OCI-LY1 (cell line): ENCODE results near the gene RASSF5.

Experiments
- H2AFZ ChIP-seq: fragments of 200-600 bp; sonication (generic), shearing (Covaris generic); 2 replicates; pipeline ENCODE4 v1.6.0; 2014; ENCODE audit warnings: antibody characterized with exemption, mild to moderate bottlenecking, low read length
- H3F3A ChIP-seq: fragments of 200-600 bp; sonication (generic), shearing (Covaris generic); 2 replicates; pipeline ENCODE4 v1.6.0; 2014; ENCODE audit warnings: mild to moderate bottlenecking, antibody characterized with exemption, low read length, moderate library complexity; ENCODE audit not compliant: insufficient read depth
- H3K27ac ChIP-seq: fragments of 200-600 bp; sonication (generic); 2 replicates; pipeline ENCODE4 v1.5.1; 2014; ENCODE audit warnings: low read length, mixed run types, mild to moderate bottlenecking, low read depth; ENCODE audit not compliant: poor library complexity, severe bottlenecking
- H3K27me3 ChIP-seq: fragments of 200-600 bp; sonication (generic); 2 replicates; pipeline ENCODE4 v1.6.0; 2014; ENCODE audit warnings: antibody characterized with exemption, mild to moderate bottlenecking, low read length, moderate library complexity; ENCODE audit not compliant: insufficient read depth
- H3K36me3 ChIP-seq: fragments of 200-600 bp; sonication (generic); 2 replicates; pipeline ENCODE4 v1.6.1; 2014; ENCODE audit warnings: mild to moderate bottlenecking, antibody characterized with exemption, low read length, moderate library complexity, mixed read lengths; ENCODE audit not compliant: insufficient read depth
- H3K4me1 ChIP-seq: fragments of 200-600 bp; sonication (generic); 2 replicates; pipeline ENCODE4 v1.5.1; 2014; ENCODE audit warnings: mild to moderate bottlenecking, low read length, moderate library complexity; ENCODE audit not compliant: insufficient read depth, severe bottlenecking
- H3K4me2 ChIP-seq: fragments of 200-600 bp; sonication (generic), shearing (Covaris generic); 2 replicates; pipeline ENCODE4 v1.6.1; 2014; ENCODE audit warnings: low read length
- H3K4me3 ChIP-seq: fragments of 200-600 bp; sonication (generic); 2 replicates; pipeline ENCODE4 v1.5.1; 2014; ENCODE audit warnings: low read length, low read depth, mild to moderate bottlenecking, mixed read lengths; ENCODE audit not compliant: poor library complexity, severe bottlenecking
- H3K79me2 ChIP-seq: fragments of 200-600 bp; shearing (Covaris generic); 2 replicates; pipeline ENCODE4 v1.6.1; 2016; ENCODE audit warnings: mixed run types, low read length, mixed read lengths; ENCODE audit not compliant: insufficient read depth
- H3K9ac ChIP-seq: fragments of 200-600 bp; sonication (generic), shearing (Covaris generic); 2 replicates; pipeline ENCODE4 v1.6.1; 2014; ENCODE audit warnings: mild to moderate bottlenecking, low read length, mixed read lengths
- H3K9me2 ChIP-seq: fragments of 200-600 bp; sonication (generic), shearing (Covaris generic); 2 replicates; pipeline ENCODE4 v1.6.1; 2014; ENCODE audit warnings: low read depth, mild to moderate bottlenecking, low read length, mixed read lengths
- H3K9me3 ChIP-seq: fragments of 200-600 bp; shearing (Covaris generic); 2 replicates; pipeline ENCODE4 v1.6.1; 2014; ENCODE audit warnings: low read length, mixed read lengths
- H4K20me1 ChIP-seq: fragments of 200-600 bp; sonication (generic), shearing (Covaris generic); 2 replicates; pipeline ENCODE4 v1.6.0; 2016; ENCODE audit warnings: mild to moderate bottlenecking, low read length; ENCODE audit not compliant: insufficient read depth
- CTCF ChIP-seq: fragments of 200-600 bp; sonication (generic), shearing (Covaris generic); IDR thresholded peaks from 2 replicates; pipeline ENCODE4 v1.5.1; 2017; ENCODE audit warnings: mild to moderate bottlenecking, antibody characterized with exemption, low read length, moderate library complexity, mixed read lengths
- EZH2 ChIP-seq: fragments of 200-600 bp; sonication (generic), shearing (Covaris generic); IDR thresholded peaks from 2 replicates; pipeline ENCODE4 v1.8.0; 2017; ENCODE audit warnings: borderline replicate concordance, mixed run types, mild to moderate bottlenecking, antibody characterized with exemption, low read length, moderate library complexity, mixed read lengths

Gene RASSF5

GRCh38 chr1:206489980-206490770, 17.2 kb upstream of the RASSF5 start:
- peak; percentile 98 for TF ChIP-seq CTCF
- no peak for TF ChIP-seq EZH2
- H2AFZ ChIP-seq, result no peak overlapping the region
- no peaks in the 10 kb centered on the region for H3K9me3 ChIP-seq
- no peaks in the 10 kb centered on the region for H4K20me1 ChIP-seq
- no peaks in the 10 kb centered on the region for H3K79me2 ChIP-seq
- H3K4me2 ChIP-seq, result no peak overlapping the region; the same call in 1 of the 2 replicates
- no peak overlapping the region for H3K27ac ChIP-seq
- no peaks in the 10 kb centered on the region for H3K9me2 ChIP-seq
- H3F3A ChIP-seq, result no peaks in the 10 kb centered on the region
- H3K36me3 ChIP-seq, result peaks cover 56% of the 10 kb centered on the region; the same call in 1 of the 2 replicates
- H3K9ac ChIP-seq, result no peak overlapping the region
- H3K4me3 ChIP-seq, result no peak overlapping the region
- H3K4me1 ChIP-seq, result peaks cover 3% of the 10 kb centered on the region
- H3K27me3 ChIP-seq, result no peaks in the 10 kb centered on the region

- peaks cover 8% of the 10 kb centered on the region for H3K4me1 ChIP-seq
- H3K36me3 ChIP-seq, result peaks cover 56% of the 10 kb centered on the region; the same call in 1 of the 2 replicates
- no peaks in the 10 kb centered on the region for H3K9me3 ChIP-seq
- H3K4me2 ChIP-seq, result no peak overlapping the region
- H4K20me1 ChIP-seq, result no peaks in the 10 kb centered on the region
- no peaks in the 10 kb centered on the region for H3K9me2 ChIP-seq
- no peak overlapping the region for H3K9ac ChIP-seq
- no peaks in the 10 kb centered on the region for H3F3A ChIP-seq
- H2AFZ ChIP-seq, result no peak overlapping the region
- H3K27ac ChIP-seq, result no peak overlapping the region
- no peak overlapping the region for H3K4me3 ChIP-seq
- H3K79me2 ChIP-seq, result no peaks in the 10 kb centered on the region
- TF ChIP-seq EZH2 (no peak), CTCF (no peak)
- no peaks in the 10 kb centered on the region for H3K27me3 ChIP-seq
These were observed 16.4 kb upstream of the RASSF5 start for GRCh38 chr1:206490771-206491405.

- H3K9me3 ChIP-seq, result no peaks in the 10 kb centered on the region
- no peaks in the 10 kb centered on the region for H3K9me2 ChIP-seq
- H3K36me3 ChIP-seq, result peaks cover 61% of the 10 kb centered on the region; the same call in 1 of the 2 replicates
- no peaks in the 10 kb centered on the region for H3K79me2 ChIP-seq
- no peak overlapping the region for H3K4me2 ChIP-seq
- no peak overlapping the region for H3K4me3 ChIP-seq
- no peaks in the 10 kb centered on the region for H3F3A ChIP-seq
- no peak for TF ChIP-seq CTCF
- TF ChIP-seq EZH2, result no peak
- no peak overlapping the region for H2AFZ ChIP-seq
- no peak overlapping the region for H3K9ac ChIP-seq
- H4K20me1 ChIP-seq, result no peaks in the 10 kb centered on the region
- H3K27me3 ChIP-seq, result no peaks in the 10 kb centered on the region
- no peak overlapping the region for H3K27ac ChIP-seq
- H3K4me1 ChIP-seq, result peaks cover 12% of the 10 kb centered on the region
These were observed 15.7 kb upstream of the RASSF5 start for GRCh38 chr1:206491616-206492015.
